ENCODE data around the gene NEIL3.

- TF ChIP-seq, protein P1, sequence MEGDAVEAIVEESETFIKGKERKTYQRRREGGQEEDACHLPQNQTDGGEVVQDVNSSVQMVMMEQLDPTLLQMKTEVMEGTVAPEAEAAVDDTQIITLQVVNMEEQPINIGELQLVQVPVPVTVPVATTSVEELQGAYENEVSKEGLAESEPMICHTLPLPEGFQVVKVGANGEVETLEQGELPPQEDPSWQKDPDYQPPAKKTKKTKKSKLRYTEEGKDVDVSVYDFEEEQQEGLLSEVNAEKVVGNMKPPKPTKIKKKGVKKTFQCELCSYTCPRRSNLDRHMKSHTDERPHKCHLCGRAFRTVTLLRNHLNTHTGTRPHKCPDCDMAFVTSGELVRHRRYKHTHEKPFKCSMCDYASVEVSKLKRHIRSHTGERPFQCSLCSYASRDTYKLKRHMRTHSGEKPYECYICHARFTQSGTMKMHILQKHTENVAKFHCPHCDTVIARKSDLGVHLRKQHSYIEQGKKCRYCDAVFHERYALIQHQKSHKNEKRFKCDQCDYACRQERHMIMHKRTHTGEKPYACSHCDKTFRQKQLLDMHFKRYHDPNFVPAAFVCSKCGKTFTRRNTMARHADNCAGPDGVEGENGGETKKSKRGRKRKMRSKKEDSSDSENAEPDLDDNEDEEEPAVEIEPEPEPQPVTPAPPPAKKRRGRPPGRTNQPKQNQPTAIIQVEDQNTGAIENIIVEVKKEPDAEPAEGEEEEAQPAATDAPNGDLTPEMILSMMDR (IDR thresholded peaks at IDR 0.05; ENCODE audit: low read length) = no peak
- TF ChIP-seq EZH2 (optimal IDR thresholded peaks at IDR 0.05; ENCODE audit: low read depth, low read length) = no peak
Observed at GRCh38 chr4:177401658-177402273, 92.1 kb downstream of the NEIL3 start.

Data from MM.1S (cell line).